HepG2 (cell line): ENCODE data around the gene DNAAF8.

ENCODE experiments used
- POLR2A ChIP-seq, 2 experiments: IDR thresholded peaks; 2 replicates each; pipeline ENCODE4 v1.6.1; 2011; ENCODE audit warnings: low read depth in 2 of 2, low read length in 2 of 2, mild to moderate bottlenecking in 1 of 2, moderate library complexity in 1 of 2; ENCODE audit not compliant: insufficient read depth in 1 of 2
- RAD21 ChIP-seq: fragments of 450-650 bp; formaldehyde crosslinking; IDR thresholded peaks from 2 replicates; pipeline ENCODE4 v1.5.0; 2020; ENCODE audit warnings: mild to moderate bottlenecking
- RELA ChIP-seq: sonication (generic); formaldehyde crosslinking; IDR thresholded peaks from 2 replicates; pipeline ENCODE4 v1.4.0; 2020; ENCODE audit warnings: missing genetic modification reagents
- SAP130 ChIP-seq: IDR thresholded peaks from 2 replicates; pipeline ENCODE4 v1.6.1; 2016; ENCODE audit warnings: low read depth
- TCF12 ChIP-seq, 2 experiments: fragments of 450-650 bp in 1 of 2; sonication (generic) in 1 of 2; formaldehyde crosslinking in 1 of 2; IDR thresholded peaks; 2 replicates each; pipeline versions ENCODE4 v1.6.1 to v1.8.0; 2017 to 2022; ENCODE audit warnings: antibody characterized with exemption in 1 of 2, mild to moderate bottlenecking in 1 of 2, missing genetic modification reagents in 1 of 2, moderate library complexity in 1 of 2
- ZNF24 ChIP-seq: fragments of 450-650 bp; IDR thresholded peaks from 2 replicates; pipeline ENCODE4 v1.6.1; 2017; ENCODE audit warnings: antibody characterized with exemption, mild to moderate bottlenecking
- ZNF253 ChIP-seq: sonication (generic); formaldehyde crosslinking; IDR thresholded peaks from 2 replicates; pipeline ENCODE4 v1.8.0; 2022; ENCODE audit warnings: mild to moderate bottlenecking, missing genetic modification reagents, borderline replicate concordance
- ZNF670 ChIP-seq: sonication (generic); formaldehyde crosslinking; IDR thresholded peaks from 2 replicates; pipeline ENCODE4 v1.8.0; 2022; ENCODE audit warnings: mild to moderate bottlenecking, missing genetic modification reagents, borderline replicate concordance
- ZNF772 ChIP-seq: sonication (generic); formaldehyde crosslinking; IDR thresholded peaks from 2 replicates; pipeline ENCODE4 v1.5.0; 2020; ENCODE audit warnings: mild to moderate bottlenecking, missing genetic modification reagents
- TF ChIP-seq, protein P1 (sequence below): sonication (generic); IDR thresholded peaks from 2 replicates; pipeline ENCODE4 v1.6.1; 2016; ENCODE audit warnings: low read depth, borderline replicate concordance
- TF ChIP-seq, protein P2 (sequence below): sonication (generic); formaldehyde crosslinking; IDR thresholded peaks from 2 replicates; pipeline ENCODE4 v1.4.0; 2020; ENCODE audit warnings: missing genetic modification reagents, borderline replicate concordance
- TF ChIP-seq, protein P3 (sequence below): sonication (generic); formaldehyde crosslinking; IDR thresholded peaks from 2 replicates; pipeline ENCODE4 v1.4.0; 2020; ENCODE audit warnings: missing genetic modification reagents

DNA sequence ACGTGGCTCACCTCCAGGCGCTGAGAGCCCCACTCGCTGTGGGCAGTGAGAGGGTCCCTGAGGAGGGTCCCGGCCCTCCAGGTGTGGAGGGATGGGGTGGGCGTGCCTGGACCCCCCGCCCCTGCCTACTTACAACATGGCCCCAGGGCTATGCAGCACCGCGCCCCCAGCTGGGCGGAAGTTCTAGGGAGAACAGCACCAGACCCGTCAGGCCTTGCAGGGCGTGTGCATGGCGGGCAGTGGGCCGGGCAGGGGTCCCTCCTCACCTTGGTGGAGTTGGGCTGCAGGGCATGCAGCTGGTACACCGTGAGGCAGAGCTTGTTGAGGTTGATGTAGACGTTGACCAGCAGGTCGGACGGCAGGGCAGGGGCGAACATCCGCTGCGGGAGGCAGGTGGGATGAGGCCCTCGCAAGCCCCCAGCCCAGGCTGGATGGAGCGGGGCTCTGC lies 63.5 kb downstream of the DNAAF8 start:
- TF ChIP-seq, protein P1, sequence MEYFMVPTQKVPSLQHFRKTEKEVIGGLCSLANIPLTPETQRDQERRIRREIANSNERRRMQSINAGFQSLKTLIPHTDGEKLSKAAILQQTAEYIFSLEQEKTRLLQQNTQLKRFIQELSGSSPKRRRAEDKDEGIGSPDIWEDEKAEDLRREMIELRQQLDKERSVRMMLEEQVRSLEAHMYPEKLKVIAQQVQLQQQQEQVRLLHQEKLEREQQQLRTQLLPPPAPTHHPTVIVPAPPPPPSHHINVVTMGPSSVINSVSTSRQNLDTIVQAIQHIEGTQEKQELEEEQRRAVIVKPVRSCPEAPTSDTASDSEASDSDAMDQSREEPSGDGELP, result no peak
- no peak for TF ChIP-seq TCF12 (IDR thresholded peaks at IDR 0.05)
- no peak for TF ChIP-seq TCF12 (CRISPR knock-in tag; IDR thresholded peaks at IDR 0.05)
- TF ChIP-seq, protein P2, sequence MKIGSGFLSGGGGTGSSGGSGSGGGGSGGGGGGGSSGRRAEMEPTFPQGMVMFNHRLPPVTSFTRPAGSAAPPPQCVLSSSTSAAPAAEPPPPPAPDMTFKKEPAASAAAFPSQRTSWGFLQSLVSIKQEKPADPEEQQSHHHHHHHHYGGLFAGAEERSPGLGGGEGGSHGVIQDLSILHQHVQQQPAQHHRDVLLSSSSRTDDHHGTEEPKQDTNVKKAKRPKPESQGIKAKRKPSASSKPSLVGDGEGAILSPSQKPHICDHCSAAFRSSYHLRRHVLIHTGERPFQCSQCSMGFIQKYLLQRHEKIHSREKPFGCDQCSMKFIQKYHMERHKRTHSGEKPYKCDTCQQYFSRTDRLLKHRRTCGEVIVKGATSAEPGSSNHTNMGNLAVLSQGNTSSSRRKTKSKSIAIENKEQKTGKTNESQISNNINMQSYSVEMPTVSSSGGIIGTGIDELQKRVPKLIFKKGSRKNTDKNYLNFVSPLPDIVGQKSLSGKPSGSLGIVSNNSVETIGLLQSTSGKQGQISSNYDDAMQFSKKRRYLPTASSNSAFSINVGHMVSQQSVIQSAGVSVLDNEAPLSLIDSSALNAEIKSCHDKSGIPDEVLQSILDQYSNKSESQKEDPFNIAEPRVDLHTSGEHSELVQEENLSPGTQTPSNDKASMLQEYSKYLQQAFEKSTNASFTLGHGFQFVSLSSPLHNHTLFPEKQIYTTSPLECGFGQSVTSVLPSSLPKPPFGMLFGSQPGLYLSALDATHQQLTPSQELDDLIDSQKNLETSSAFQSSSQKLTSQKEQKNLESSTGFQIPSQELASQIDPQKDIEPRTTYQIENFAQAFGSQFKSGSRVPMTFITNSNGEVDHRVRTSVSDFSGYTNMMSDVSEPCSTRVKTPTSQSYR (CRISPR knock-in tag), result no peak
- TF ChIP-seq, protein P3, sequence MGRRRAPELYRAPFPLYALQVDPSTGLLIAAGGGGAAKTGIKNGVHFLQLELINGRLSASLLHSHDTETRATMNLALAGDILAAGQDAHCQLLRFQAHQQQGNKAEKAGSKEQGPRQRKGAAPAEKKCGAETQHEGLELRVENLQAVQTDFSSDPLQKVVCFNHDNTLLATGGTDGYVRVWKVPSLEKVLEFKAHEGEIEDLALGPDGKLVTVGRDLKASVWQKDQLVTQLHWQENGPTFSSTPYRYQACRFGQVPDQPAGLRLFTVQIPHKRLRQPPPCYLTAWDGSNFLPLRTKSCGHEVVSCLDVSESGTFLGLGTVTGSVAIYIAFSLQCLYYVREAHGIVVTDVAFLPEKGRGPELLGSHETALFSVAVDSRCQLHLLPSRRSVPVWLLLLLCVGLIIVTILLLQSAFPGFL (CRISPR knock-in tag), result no peak
- no peak for TF ChIP-seq RAD21 (CRISPR knock-in tag)
- no peak for TF ChIP-seq ZNF253 (CRISPR knock-in tag)
- TF ChIP-seq ZNF24, result no peak
- no peak for TF ChIP-seq POLR2A (IDR thresholded peaks at IDR 0.05; ENCODE audit: insufficient read depth in 1 of 2, low read depth in 2 of 2, low read length in 2 of 2)
- no peak for TF ChIP-seq ZNF670 (CRISPR knock-in tag)
- no peak for TF ChIP-seq RELA (CRISPR knock-in tag)
- no peak for TF ChIP-seq ZNF772 (CRISPR knock-in tag)
- no peak for TF ChIP-seq SAP130
